HG02678 (cell line): ENCODE results near the gene RPRD1B.
A peak's percentile ranks its signal among the peaks of the same experiment; 100 is the strongest.
"Not testable (repeated sequence)": the region's sequence is repeated elsewhere in the genome, so short reads cannot be mapped to it uniquely, and the experiment has no call there.

Experiments
- ATAC-seq: cut with Tn5 transposase; IDR thresholded peaks from one replicate; pipeline ENCODE4 v1.9.1; 2021; ENCODE audit warnings: mild to moderate bottlenecking, moderate library complexity; ENCODE audit not compliant: unreplicated experiment

RPRD1B gene

DNA sequence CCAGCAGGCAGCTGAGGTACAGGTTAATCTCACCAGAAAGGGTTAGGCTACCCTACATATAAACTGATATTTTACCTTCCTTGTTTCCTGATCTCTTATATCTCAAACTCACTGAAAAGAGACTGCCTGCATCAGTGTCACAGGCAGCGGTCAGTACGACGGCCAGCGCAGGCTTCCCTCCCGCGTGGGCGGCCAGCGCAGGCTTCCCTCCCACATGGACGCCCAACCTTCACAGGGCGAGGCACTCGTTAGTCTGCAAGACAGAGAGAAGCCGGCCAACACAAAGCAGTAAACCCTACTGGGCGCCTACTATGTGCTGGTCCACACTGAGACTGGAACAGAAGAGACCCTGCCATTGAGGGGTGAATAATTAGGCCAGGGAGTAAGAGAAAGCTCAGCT, 33.3 kb upstream of the RPRD1B start:
- ATAC-seq: no peak

DNA sequence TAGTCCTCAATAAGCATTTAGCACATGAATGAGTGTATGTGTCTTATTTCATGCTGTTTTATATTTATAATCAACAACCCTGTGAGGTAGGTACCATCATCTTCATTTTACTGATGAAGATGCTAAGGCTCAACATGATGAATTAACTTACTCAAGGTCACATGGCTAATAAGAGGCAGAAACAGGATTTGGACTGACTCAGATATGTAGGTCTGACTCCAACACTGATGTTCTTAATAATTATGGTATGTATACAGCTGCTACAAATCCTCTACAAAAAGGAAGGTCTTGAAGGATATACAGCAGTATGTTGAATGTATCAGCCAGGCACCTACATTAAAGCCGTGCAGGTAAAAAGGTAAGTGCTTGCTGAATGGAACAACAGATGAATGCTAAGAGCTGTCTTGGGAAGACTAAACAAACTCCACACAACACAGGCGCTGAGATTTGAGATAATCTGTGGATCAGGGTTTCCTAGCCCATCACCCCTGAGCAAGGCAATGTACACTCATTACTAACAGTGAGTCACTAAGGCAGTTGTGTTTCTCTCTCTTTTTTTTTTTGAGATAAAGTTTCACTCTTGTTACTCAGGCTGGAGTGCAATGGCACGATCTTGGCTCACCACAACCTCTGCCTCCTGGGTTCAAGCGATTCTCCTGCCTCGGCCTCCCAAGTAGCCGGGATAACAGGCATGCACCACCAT, 32.2 kb upstream of the RPRD1B start:
- no peak for ATAC-seq

DNA sequence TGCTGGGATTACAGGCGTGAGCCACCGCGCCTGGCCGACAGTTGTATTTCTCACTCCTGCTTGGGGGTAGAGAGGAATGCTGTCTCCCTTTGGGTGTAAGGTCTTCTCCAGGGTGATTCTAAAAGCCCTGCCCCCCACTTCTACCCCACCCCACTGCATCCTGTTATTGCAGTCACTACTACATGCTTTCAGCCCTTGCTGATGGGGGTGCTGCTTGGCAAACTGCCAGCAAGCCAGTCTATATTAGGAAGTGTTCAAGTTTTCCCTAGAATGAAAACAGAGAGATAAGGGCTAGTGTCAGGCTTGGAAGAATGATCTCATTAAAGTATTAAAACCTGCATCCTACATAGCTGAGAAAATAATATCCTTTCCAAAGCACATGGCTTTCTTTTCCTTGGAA, 31.6 kb upstream of the RPRD1B start:
- no peak for ATAC-seq

GRCh38 chr20:38002422-38002821, 31.1 kb upstream of the RPRD1B start:
- no peak for ATAC-seq

DNA sequence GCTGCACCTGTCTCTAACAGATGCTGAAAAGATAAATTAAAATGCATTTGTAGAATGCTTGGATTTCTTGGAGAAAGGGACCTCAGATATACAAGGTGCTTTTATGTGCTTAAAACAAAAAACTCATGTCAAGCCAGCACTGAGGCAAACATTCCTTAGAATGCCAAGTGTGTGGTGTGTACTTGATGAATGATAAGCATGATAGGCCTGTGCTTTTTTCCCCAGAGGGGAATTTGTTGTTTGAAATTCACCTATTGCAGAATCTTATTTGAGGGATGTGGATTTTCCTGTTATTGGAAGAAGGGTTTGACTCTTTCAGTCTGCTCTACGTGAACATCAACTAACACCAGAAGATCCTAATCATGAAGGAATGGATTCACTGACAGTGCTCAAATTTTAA, 29.1 kb upstream of the RPRD1B start:
- ATAC-seq: no peak

DNA sequence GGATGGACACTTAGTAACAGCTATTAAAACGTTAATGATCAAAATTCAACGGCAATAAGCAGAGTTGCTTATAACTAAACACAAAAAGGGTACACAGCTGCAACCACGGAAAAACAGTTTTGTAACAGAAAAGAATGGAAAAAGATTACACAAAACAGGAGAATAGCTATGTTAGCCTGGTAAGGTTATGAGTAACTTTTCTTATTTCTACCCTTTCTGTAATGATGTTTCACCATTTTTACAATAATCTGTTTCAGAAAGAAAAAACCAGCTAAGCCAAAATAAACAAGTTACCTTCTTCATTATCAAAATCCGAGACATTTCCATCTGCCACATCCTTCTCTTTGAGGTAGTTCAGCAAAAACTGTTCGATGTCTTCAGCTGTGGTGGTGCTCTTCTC, 27.6 kb upstream of the RPRD1B start:
- ATAC-seq: no peak

- no peak for ATAC-seq
Observed at GRCh38 chr20:38007526-38007925, 26.0 kb upstream of the RPRD1B start.

- no peak for ATAC-seq
Observed at GRCh38 chr20:38008233-38008944, 25.2 kb upstream of the RPRD1B start.

DNA sequence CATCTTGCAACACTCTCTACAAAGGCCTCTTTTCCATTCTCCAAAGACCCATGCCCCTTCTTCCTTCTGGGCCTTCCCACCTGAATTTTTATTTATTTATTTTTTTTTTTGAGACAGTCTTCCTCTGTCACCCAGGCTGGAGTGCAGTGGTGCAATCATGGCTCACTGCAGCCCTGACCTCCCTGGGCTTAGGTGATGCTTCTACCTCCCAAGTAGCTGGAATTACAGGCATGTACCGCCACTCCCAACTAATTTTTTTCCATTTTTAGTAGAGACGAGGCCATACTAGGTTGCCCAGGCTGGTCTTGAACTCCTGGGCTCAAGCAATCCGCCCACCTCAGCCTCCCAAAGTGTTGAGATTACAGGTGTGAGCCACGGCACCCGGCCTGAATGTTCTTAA, 24.1 kb upstream of the RPRD1B start:
- not testable (repeated sequence) for ATAC-seq

- no peak for ATAC-seq
Observed at GRCh38 chr20:38011696-38012095, 21.9 kb upstream of the RPRD1B start.

DNA sequence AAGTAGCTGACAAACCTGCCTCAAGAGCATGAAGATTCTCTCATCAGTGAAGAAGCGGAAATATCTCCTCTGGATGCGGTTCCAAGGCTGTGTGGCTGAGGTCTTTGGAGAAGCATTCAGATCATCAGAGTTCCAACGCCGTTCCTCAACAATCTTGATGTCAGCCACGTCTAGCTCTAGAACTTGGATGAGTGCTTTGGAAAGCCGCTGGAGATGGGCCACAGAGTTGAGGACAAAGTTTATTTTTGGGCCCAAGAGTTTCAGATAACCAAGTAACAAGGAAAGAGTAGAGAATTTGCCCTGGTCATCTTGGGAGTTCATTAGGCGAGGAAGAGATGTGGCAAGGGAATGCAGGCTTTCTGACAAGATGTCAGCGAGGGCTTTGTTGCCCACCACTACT, 21.2 kb upstream of the RPRD1B start:
- no peak for ATAC-seq

DNA sequence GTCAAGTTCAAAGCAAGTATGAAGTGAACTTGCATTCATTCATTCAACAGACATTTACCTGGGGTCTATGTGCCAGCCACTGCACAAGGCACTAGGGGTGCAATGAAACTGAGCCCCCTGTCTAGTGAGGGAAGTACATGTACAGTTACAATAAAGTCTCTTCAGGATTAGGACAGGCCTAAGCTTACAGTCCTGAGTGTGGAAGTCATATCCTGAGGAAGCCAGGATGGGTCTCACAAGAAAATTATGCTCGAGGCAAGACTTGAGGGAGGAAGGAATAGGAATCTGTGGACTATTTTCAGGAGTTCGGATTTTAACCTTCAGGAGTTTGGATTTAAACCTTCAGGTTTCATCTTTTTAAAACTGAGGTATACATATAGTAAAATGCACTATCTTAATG, 19.7 kb upstream of the RPRD1B start:
- no peak for ATAC-seq

GRCh38 chr20:38017959-38018358, 15.6 kb upstream of the RPRD1B start:
- no peak for ATAC-seq

DNA sequence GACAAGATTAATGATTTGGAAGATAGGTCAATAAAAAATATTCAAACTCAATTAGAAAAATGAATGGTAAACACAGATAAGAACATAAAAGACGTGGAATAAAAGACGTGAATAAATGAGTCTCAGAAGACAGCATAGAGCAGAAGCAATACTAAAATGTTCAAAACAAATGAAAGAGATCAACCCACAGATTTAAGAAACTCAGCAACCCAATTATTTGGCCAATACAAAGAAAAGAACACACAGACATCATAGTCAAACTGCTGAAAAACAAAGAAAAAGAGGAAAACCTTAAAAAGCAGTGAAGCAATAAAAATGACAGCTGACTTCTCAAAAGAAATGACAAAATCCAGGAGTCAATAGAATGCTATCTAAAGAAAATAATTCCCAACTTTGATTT, 15.2 kb upstream of the RPRD1B start:
- no peak for ATAC-seq

- no peak for ATAC-seq
Observed at GRCh38 chr20:38021087-38021772, 12.3 kb upstream of the RPRD1B start.

DNA sequence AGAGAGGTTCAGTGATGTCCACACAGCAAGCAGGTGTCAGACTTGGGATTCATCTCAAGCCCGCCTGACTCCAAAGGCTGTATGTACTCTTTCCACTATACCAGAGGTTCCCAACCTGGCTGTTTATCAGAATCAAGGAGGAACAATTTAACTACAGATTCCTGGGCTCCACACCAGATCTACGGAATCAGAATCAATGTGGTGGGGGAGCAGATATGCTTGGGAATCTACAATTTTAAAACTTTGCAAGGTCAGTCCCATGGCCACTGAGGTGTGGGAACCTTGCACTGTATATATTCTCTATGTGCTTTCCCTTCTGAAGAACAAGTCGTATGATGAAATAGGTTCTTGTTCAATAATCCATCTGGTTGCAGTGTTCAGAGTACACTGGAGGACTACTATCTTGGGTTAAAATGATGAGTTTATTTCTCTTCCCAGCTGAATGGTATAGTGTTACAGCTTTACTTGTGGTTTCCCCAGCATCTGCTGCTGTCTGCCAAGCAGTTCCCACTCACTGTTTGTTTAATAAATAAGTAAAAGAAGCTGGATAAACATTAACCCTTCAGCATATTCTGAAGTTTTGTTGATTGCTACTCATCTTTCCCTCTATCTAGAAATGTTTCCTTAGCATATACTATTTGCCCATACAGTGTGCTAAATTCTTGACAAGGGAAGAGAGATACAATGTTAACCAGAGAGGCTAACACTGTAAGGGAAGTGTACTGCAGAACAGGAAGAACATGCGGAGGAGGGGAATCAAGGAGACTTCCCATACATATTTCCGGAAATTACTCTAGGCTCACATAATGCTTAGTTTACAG, 10.2 kb upstream of the RPRD1B start:
- no peak for ATAC-seq

GRCh38 chr20:38024496-38024895, 9.1 kb upstream of the RPRD1B start:
- no peak for ATAC-seq

- ATAC-seq: no peak
Observed at GRCh38 chr20:38029453-38029852, 4.1 kb upstream of the RPRD1B start.

GRCh38 chr20:38031957-38032356, 1.6 kb upstream of the RPRD1B start:
- ATAC-seq: no peak

DNA sequence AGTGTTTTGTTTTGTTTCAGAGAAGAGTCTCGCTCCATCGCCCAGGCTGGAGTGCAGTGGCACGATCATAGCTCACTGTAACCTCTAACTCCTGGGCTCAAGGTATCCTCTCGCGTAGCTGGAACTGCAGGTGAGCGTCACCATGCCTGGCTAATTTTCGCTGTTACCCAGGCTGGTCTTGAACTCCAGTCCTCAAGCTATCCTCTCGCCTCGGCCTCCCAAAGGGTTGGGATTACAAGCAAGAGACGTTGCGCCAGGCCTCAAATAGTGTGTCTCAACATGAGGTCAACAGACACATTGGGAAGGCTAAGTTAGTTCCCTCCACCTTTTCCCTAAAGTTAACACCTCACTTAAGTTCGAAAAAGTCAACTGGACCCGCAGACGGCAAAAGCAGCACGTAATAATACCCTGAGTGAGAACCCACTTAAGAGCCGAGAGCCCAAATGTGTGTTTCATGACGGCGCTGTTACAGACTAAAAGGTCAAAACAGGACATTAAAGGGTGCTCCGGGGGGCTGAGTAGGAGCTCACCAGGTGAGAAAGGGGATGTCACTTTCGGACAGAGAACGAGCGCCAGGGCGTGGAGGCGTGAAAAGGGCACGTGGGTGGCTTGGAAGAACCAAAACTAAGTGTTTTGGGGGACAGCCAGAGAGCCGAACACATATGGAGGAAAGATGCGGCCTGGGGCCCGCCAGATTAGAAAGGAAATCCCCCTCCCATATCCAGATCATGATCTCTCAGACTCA, 789 bp upstream of the RPRD1B start:
- ATAC-seq: peak; percentile 53
